Endothelial cell of umbilical vein (primary cell): ENCODE measurements around the gene SRRM3. TPM values are rescaled to one million over a fixed set of nuclear protein-coding genes. Genes with fewer than 3 reads are reported as not detected.

Experiments used
- BruUV-seq: library from RNA; stranded (reverse); fragments of 400-500 nt; replicated peaks from 2 replicates; lab custom pipeline; 2021; lab: Mats Ljungman, UMichigan
- CTCF ChIA-PET: fragments of 300-600, 350-600 bp; sonication (Branson Sonifier 250); formaldehyde crosslinking; loops from one replicate; lab custom pipeline; 2021; ENCODE audit warnings: antibody characterized with exemption, inconsistent platforms; lab: Charles Lee
- POLR2A ChIA-PET: fragments of 300-600, 350-600 bp; sonication (Branson Sonifier 250); formaldehyde crosslinking; loops from one replicate; lab custom pipeline; 2021; ENCODE audit warnings: antibody characterized with exemption, inconsistent platforms; lab: Charles Lee
- DNase-seq: peaks from one replicate; pipeline ENCODE4 v3.0.0-alpha.2; 2011; ENCODE audit warnings: low read depth, low spot score
- FAIRE-seq: peaks from 2 replicates; lab custom pipeline; 2011; peaks lifted over from hg19 to GRCh38; lab: Jason Lieb, UNC
- H2AFZ ChIP-seq: 2 replicates; pipeline ENCODE4 v1.6.0; 2012; ENCODE audit warnings: low read depth, low read length, control low read depth, inconsistent platforms
- H3K27ac ChIP-seq: 2 replicates; pipeline ENCODE4 v1.5.1; 2011; ENCODE audit warnings: low read depth, mild to moderate bottlenecking, control low read depth, low read length, moderate library complexity; ENCODE audit not compliant: insufficient read depth
- H3K27me3 ChIP-seq, 2 experiments: 2 replicates each; pipeline versions ENCODE4 v1.6.0 to v1.6.1; 2011; ENCODE audit warnings: low read length in 2 of 2, mixed read lengths in 1 of 2; ENCODE audit not compliant: control insufficient read depth in 2 of 2, insufficient read depth in 2 of 2
- H3K36me3 ChIP-seq, 2 experiments: 2 replicates in 1 of 2; 3 replicates in 1 of 2; pipeline ENCODE4 v1.5.1; 2011; ENCODE audit warnings: low read length in 2 of 2, mild to moderate bottlenecking in 1 of 2, moderate library complexity in 1 of 2; ENCODE audit not compliant: control insufficient read depth in 2 of 2, insufficient read depth in 2 of 2; ENCODE audit errors: extremely low read depth in 1 of 2
- H3K4me1 ChIP-seq: 3 replicates; pipeline ENCODE4 v1.5.1; 2011; ENCODE audit warnings: mild to moderate bottlenecking, low read length; ENCODE audit not compliant: control insufficient read depth, insufficient read depth; ENCODE audit errors: extremely low read depth
- H3K4me2 ChIP-seq: 2 replicates; pipeline ENCODE4 v1.6.1; 2011; ENCODE audit warnings: low read length, control low read depth, mixed read lengths; ENCODE audit not compliant: insufficient read depth
- H3K4me3 ChIP-seq, 3 experiments: fragments of 200-600 bp in 1 of 3; sonication (generic), shearing (Covaris generic) in 1 of 3; replicated peaks in 1 of 3; 2 replicates each; pipeline ENCODE4 v1.5.1; 2011 to 2016; ENCODE audit warnings: control low read depth in 3 of 3, low read length in 3 of 3, mild to moderate bottlenecking in 2 of 3, inconsistent platforms in 1 of 3, low read depth in 1 of 3, moderate library complexity in 1 of 3; ENCODE audit not compliant: insufficient read depth in 1 of 3
- H3K79me2 ChIP-seq: 2 replicates; pipeline ENCODE4 v1.6.0; 2012; ENCODE audit warnings: low read length, inconsistent platforms; ENCODE audit not compliant: control insufficient read depth, insufficient read depth
- H3K9ac ChIP-seq: replicated peaks from 2 replicates; pipeline ENCODE3; 2011; ENCODE audit warnings: low read length, control low read depth; ENCODE audit not compliant: insufficient read depth; ENCODE audit errors: extremely low read depth
- H3K9me1 ChIP-seq: replicated peaks from 3 replicates; pipeline ENCODE4 v1.6.0; 2011; ENCODE audit warnings: mild to moderate bottlenecking, low read length; ENCODE audit not compliant: control insufficient read depth, insufficient read depth; ENCODE audit errors: extremely low read depth
- H3K9me3 ChIP-seq: replicated peaks from 2 replicates; pipeline ENCODE4 v1.5.1; 2012; ENCODE audit warnings: low read length, inconsistent platforms; ENCODE audit not compliant: control insufficient read depth, insufficient read depth
- H4K20me1 ChIP-seq: replicated peaks from 2 replicates; pipeline ENCODE3; 2011; ENCODE audit warnings: mild to moderate bottlenecking, low read length; ENCODE audit not compliant: control insufficient read depth, insufficient read depth; ENCODE audit errors: extremely low read depth
- CTCF ChIP-seq, 2 donors: IDR thresholded peaks; 1 replicate in 1 of 2; 2 replicates in 1 of 2; pipeline ENCODE4 v1.5.1; 2011; ENCODE audit warnings: low read length in 2 of 2, mild to moderate bottlenecking in 2 of 2, moderate library complexity in 2 of 2, control low read depth in 1 of 2, inconsistent platforms in 1 of 2, low read depth in 1 of 2; ENCODE audit not compliant: insufficient read depth in 1 of 2; ENCODE audit errors: extremely low read depth in 1 of 2
- EZH2 ChIP-seq: IDR thresholded peaks from 2 replicates; pipeline ENCODE4 v1.6.1; 2012; ENCODE audit warnings: borderline replicate concordance, low read depth, mild to moderate bottlenecking, moderate library complexity, low read length, inconsistent platforms; ENCODE audit not compliant: severe bottlenecking
- FOS ChIP-seq: IDR thresholded peaks from 2 replicates; pipeline ENCODE4 v1.6.1; 2011; ENCODE audit warnings: mild to moderate bottlenecking, low read length, moderate library complexity, borderline replicate concordance; ENCODE audit not compliant: insufficient read depth
- GATA2 ChIP-seq: IDR thresholded peaks from 2 replicates; pipeline ENCODE4 v1.7.0; 2011; ENCODE audit warnings: low read depth, mild to moderate bottlenecking, moderate library complexity, mixed read lengths, low read length; ENCODE audit not compliant: insufficient read length, insufficient read depth
- JUN ChIP-seq: IDR thresholded peaks from 2 replicates; pipeline ENCODE4 v1.6.1; 2011; ENCODE audit warnings: borderline replicate concordance, low read depth; ENCODE audit not compliant: insufficient read length, insufficient read depth
- MAX ChIP-seq: IDR thresholded peaks from 2 replicates; pipeline ENCODE4 v1.6.1; 2011; ENCODE audit not compliant: insufficient read depth, insufficient read length
- POLR2A ChIP-seq: IDR thresholded peaks from 2 replicates; pipeline ENCODE4 v1.6.1; 2012; ENCODE audit warnings: low read depth, mild to moderate bottlenecking, control low read depth, low read length
- POLR2AphosphoS5 ChIP-seq: IDR thresholded peaks from 2 replicates; pipeline ENCODE4 v1.6.1; 2012; ENCODE audit warnings: low read depth, mild to moderate bottlenecking, control low read depth, low read length, moderate library complexity; ENCODE audit not compliant: insufficient read depth
- dilution Hi-C: fragments of 300-500 bp; cut with MboI; formaldehyde crosslinking; loops from one replicate; pipeline ENCODE4 v1.15.0; 2019; ENCODE audit warnings: low sequenced_read_pairs; ENCODE audit not compliant: extremely low pct_ligation_motif_present
- intact Hi-C: fragments of 100-400 bp; cut with micrococcal nuclease; formaldehyde crosslinking; loops from one replicate; pipeline ENCODE4 v1.10.0; 2022
- polyA plus RNA-seq, 4 experiments: library from polyadenylated mRNA; depleted of rRNA in 3 of 4; stranded (reverse) in 3 of 4; unstranded in 1 of 4; fragments of >200 nt; gene quantifications; 2 replicates each; pipeline versions ENCODE4 v1.2.1 to v1.2.3, GENCODE V29; 2011 to 2012; ENCODE audit warnings: missing spikeins in 1 of 4
- total RNA-seq: library from RNA; stranded (reverse); gene quantifications from 2 replicates; pipeline ENCODE4 v1.2.3, GENCODE V29; 2021

SRRM3 gene
- total and polyA plus RNA-seq, 2 donors (not counting 3 experiments of a cell fraction or from before 2014, with no cell fraction given) = 4.4 to 5.4 TPM

- Histone ChIP-seq H3K4me2 (no peak overlapping the region), H2AFZ (no peak overlapping the region), H3K79me2 (no peaks in the 10 kb centered on the region), H3K9me3 (no peaks in the 10 kb centered on the region), H3K4me1 (no peaks in the 10 kb centered on the region), H3K36me3 (no peaks in the 10 kb centered on the region), H4K20me1 (no peaks in the 10 kb centered on the region), H3K9me1 (no peaks in the 10 kb centered on the region), H3K27me3 (peaks cover 4 to 6% of the 10 kb centered on the region in 2 experiments), H3K27ac (no peak overlapping the region), H3K9ac (no peak overlapping the region), H3K4me3 (no peak overlapping the region)
- POLR2A ChIA-PET = no interaction called here
- DNase-seq (no peak), FAIRE-seq (no peak)
- intact Hi-C loops = no loop called here
- CTCF ChIA-PET = interaction anchor here (1.2 kb wide), 1 partner anchor 10 kb away, joined by 3 read pairs; no protein-coding TSS in a partner anchor
- dilution Hi-C loops = no loop called here
- no TSS peak for BruUV-seq
- TF ChIP-seq CTCF (IDR thresholded peaks at IDR 0.05; ENCODE audit: extremely low read depth in 1 of 2, insufficient read depth in 1 of 2, low read depth in 1 of 2, low read length in 2 of 2) (no peak), EZH2 (no peak), POLR2AphosphoS5 (no peak), JUN (no peak), POLR2A (no peak), FOS (no peak), MAX (no peak), GATA2 (no peak)
These were observed 20.6 kb downstream of the SRRM3 start for GRCh38 chr7:76222333-76222732.
